MM.1S (cell line): ENCODE results near the gene MNX1.

ENCODE experiments used
- CTCF ChIP-seq: fragments of 300-600 bp; sonication (generic); IDR thresholded peaks from 2 replicates; pipeline ENCODE4 v1.5.1; 2016; ENCODE audit warnings: antibody characterized with exemption, low read length, mixed read lengths
- EZH2 ChIP-seq: fragments of 300-600 bp; sonication (generic); optimal IDR thresholded peaks from 2 replicates; pipeline ENCODE3; 2017; ENCODE audit warnings: low read depth, mild to moderate bottlenecking, antibody characterized with exemption, low read length, mixed read lengths

DNA sequence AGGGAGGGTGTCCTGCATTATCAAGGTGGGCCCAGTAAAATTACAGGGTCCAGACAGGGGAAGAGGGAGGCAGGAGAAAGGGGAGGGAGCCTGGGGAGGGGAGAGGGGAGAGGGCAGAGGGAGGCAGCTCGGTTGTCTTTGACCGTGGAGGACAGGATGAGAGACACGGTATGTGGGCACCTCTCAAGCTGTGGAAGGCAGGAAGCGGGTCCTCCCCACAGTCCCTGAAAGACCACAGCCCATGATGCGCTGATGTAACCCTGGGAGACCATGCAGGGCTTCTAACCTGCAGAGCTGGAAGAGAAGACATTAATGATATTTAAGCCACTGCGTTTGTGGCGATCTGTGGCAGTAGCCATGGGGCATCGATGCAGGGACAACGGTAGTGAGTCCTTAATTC, 27.2 kb upstream of the MNX1 start:
- TF ChIP-seq EZH2 (no peak), CTCF (no peak)
